ENCODE results near the gene PABPN1L. TPM values are rescaled to one million over a fixed set of nuclear protein-coding genes. Genes with fewer than 3 reads are reported as not detected.
A peak's percentile ranks its signal among the peaks of the same experiment; 100 is the strongest.
"Not testable (repeated sequence)": the region's sequence is repeated elsewhere in the genome, so short reads cannot be mapped to it uniquely, and the experiment has no call there.

PABPN1L gene
- total RNA-seq, 1 donor from 2014 or later: not detected

DNA sequence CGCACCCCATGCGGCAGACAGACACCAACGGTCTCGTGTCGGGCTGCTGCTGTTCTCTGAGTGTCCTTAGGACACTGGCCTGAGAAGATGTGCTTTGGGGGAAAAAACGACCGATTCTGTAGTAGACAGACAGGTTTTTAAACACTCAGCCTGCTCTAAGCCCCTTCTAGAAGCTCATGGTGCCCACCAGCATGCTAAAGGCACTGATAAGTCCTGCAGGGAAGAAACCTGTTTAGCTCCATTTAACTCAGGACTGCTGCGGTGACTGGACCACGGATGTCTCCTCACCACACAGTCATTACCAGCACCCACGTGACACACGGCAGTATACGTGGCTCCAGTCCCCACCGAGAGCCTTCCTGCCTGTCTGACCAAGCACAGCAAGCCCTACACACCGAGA is 35.7 kb downstream of the PABPN1L start:
- no peak for DNase-seq (ENCODE audit: low spot score)

DNA sequence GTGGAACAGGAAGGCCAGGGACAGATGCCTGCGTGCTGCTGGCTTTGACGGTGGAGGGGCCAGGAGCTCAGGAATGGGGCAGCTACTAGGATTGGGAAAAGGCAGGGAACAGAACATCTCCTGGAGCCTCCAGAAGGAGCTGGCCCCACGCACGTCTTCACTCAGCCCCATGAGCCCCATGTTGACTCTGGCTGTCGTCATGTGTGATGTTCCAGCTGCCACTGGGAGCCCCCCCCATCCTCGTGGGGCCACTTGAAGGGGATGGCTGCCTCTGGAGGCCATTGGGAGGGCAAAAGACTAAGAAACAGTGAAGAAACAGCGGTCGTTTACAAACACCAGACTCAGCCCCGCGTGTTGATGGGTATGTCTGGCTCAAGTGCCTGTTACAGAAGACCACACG is 36.2 kb downstream of the PABPN1L start:
- DNase-seq (ENCODE audit: low spot score): peak; percentile 60

DNA sequence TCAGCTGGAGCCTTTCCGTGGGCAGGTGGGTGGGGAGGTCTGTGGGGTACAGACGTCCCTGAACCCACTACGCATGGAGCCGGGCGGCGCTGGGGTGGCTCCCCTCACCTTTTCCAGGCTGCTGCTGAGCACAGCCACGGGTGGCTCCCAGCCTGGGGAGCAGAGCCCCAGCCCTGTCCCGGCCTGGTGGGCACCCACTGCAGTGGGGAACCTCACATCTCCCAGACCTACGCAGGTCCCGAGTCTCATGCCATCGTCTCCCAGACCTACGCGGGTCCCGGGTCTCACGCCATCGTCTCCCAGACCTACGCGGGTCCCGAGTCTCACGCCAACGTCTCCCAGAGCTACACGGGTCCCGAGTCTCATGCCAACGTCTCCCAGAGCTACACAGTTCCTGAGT is 37.7 kb downstream of the PABPN1L start:
- no peak for DNase-seq (ENCODE audit: low spot score)

DNA sequence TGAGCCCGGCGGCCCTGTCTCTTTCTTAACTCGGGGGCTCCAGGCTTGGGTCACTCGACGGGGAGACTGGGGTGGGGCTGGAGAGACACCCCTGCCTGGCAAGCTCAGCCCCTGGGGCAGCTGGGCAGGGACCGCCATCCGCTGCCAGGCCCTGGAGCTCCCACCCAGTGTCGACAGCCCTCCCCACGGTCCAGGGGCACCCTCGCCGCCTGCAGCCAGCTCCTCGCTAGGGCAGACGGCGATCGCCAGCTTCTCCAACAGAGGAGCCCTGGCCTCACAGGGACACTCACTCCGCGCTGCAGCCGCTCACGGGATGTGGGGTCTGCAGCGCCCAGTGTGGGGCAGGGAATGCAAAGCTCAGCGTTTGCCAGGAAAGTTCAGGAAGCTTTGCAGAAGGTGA is 38.7 kb downstream of the PABPN1L start:
- no peak for DNase-seq (ENCODE audit: low spot score)

DNA sequence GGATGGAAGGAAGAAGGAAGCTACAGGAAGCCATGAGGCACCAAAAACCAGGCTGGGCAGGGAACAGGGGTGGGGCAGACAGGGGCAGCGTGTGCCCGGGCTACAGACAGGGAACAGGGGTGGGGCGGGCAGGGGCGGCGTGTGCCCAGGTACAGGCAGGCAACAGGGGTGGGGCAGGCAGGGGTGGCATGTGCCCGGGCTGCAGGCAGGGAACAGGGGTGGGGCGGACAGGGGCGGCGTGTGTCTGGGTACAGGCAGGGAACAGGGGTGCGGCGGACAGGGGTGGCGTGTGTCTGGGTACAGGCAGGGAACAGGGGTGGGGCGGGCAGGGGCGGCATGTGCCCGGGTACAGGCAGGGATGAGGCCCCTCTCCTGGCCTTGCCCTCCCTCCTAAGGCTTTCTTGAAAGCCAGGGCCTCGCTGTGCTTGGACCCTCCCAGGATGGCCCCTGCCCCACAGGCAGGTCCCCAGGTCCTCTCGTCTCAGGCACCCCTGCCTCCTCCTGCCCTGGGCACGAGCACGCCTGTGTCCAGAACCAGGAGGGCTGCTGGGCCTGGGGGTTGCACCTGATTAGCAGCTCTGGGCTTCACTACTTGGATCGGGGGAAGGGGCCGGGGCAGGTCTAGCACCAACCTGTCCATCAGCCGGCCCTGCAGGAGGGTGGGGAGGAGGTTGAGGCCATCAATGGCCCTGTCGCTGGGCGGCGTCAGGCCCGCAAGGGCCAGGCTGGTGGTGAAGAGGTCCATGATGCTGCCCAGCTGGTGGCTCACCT is 40.2 kb downstream of the PABPN1L start:
- DNase-seq (ENCODE audit: low spot score): peak; percentile 60

DNA sequence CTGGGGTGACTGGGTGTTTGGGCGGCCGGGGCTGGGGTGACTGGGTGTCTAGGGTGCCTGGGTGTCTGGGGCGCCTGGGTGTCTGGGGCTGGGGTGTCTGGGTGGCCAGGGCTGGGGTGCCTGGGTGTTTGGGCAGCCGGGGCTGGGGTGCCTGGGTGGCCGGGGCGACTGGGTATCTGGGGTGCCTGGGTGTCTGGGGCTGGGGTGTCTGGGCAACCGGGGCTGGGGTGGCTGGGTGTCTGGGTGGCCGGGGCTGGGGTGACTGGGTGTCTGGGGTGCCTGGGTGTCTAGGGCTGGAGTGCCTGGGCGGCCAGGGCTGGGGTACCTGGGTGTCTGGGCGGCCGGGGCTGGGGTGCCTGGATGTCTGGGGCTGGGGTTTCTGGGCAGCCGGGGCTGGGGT is 41.3 kb downstream of the PABPN1L start:
- no peak for DNase-seq (ENCODE audit: low spot score)

DNA sequence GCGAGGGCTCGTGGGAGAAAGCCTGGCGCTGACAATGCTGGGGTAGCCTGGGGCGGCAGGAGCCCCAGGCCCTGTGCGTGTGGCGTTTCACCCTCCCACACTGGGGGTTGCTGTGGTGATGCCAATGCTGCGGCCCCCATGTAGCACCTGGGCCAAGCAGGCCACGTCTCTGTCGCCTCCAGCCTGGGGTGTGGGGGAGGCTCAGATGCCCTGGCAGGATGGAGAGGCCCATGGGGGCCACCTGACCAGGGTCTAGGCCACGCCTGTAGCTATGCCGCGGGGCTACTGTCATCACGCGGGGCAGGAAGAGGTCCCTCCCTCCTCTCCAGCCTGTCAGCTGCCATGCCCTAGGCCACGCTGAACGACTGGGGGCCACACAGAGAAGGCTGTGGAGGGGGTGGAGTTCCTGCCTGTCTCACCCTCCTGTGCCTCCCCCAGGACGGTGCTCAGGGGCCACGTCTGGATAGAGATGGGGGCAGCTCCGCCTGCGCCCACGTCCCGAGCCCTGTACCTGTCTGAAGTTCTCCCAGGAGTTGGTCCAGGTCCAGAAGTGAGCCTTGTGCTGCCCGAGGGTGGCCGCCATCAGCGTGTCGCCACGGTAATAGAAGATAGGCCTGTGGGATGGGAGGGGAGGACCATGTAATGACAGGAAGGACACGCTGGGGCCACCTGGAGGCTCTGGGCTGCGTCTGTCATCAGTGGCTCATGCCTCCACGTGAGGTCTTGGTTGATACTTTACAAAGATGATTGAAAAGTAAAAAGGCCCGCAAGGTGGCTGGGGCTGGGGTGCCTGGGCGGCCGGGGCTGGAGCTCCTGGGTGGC is 42.0 kb downstream of the PABPN1L start:
- no peak for DNase-seq (ENCODE audit: low spot score)

DNA sequence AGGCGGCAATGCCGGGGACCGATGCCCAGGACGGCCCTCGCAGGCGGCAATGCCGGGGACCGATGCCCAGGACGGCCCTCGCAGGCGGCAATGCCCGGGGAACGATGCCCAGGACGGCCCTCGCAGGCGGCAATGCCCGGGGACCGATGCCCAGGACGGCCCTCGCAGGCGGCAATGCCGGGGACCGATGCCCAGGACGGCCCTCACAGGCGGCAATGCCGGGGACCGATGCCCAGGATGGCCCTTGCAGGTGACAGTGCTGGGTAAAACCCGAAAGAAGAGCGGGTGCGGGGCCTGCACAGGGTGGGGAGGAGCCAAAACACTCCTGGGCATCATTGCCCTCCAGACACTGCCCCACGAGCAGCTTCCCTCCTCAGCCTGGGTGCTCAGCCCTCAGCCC is 42.8 kb downstream of the PABPN1L start:
- not testable (repeated sequence) for DNase-seq (ENCODE audit: low spot score)

DNA sequence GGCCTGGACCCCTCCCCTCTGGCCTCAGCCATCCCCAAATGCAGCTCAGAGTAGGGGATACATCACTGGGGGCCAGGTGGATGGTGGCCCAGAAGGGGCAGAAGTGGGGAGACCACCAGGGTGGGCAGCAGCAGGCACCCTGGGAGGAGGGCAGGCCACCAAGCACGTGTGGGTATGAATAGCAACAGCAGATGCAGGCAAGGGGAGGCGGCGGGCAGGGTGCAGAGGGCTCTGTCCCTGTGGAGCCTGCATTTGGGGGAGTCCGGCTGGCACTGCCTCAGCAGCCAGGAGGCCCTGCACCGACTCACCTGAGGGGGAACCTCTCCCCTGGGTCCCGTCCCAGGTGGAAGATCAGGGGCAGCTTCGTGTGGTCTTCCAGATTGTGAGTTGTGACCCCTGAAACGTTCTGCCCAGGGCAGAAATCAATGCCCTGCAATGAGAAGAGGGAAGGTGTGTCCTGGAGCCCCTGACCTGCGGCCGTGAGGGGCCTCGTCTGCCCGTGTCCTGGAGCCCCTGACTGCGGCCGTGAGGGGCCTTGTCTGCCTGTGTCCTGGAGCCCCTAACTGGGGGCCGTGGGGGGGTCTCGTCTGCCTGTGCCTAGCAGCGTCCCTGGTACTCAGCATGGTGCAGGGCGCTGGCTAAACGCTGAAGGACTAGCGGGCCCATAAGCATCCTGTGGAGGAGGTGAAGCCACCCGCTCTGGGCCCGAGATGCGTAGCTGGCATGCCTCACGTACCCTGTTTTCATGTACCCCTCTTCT is 44.0 kb downstream of the PABPN1L start:
- DNase-seq (ENCODE audit: low spot score): no peak

DNA sequence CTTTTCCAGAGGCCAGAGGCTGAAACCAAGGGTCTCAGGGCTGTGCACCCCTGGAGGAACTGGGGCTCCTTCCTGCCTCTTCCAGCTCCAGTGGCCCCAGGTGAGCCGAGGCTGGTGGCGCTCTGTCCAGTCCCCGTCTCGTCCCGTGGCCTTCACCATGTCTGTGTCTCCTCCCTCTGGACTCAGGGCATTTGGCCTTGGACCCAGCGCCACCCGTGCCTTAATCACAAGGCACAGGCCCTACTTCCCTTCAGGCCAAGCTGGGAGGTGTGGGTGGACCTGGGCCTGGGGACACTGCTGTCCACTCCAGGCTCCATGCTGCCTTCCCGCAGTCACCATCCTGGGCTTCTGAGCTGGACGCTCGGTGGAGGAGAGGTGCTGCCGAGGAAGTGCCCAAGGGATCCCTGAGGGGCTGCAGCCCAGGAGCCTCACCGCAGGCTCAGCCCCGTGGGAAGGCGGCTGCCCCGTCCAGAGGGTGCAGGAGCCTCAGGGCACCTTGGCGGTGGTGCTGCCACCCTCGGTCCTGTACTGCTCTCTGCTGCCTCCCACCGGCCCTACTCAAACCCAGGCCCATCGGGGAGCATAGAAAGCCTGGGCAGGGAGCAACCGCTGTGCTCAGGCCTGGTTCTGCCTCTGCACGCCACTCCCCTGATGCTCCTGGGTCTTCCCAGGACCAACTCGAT is 45.2 kb downstream of the PABPN1L start:
- DNase-seq (ENCODE audit: low spot score): no peak

DNA sequence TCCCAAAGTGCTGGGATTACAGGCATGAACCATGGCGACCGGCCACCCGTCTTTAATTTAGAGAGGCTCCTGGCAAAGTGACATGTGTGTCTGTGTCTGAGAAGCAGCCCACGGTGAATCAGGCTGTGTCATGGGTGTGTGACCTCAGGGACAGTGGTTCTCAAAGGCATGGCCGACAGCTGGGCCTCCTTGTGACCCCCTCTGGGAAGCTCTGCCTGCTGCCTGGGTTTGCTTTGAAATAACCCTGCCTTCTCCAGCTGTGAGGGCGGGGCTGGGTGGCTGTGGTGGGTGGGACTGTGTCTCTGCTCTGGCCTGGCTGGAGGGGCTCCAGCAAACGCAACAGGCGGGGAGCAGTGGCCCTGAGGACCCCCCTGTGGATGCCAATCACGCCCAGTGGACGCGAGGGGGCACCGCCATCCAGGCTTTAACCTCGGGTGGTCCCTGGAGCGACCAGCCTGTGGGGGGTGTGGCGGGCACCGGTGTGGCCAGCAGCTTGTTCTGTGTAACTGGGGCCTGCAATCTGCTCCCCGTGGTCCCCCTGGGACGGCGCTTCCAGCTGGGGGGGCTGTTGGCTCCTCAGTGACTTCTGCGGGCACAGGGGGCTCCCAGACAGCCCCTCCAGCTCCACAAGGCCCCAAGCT is 46.0 kb downstream of the PABPN1L start:
- no peak for DNase-seq (ENCODE audit: low spot score)

DNA sequence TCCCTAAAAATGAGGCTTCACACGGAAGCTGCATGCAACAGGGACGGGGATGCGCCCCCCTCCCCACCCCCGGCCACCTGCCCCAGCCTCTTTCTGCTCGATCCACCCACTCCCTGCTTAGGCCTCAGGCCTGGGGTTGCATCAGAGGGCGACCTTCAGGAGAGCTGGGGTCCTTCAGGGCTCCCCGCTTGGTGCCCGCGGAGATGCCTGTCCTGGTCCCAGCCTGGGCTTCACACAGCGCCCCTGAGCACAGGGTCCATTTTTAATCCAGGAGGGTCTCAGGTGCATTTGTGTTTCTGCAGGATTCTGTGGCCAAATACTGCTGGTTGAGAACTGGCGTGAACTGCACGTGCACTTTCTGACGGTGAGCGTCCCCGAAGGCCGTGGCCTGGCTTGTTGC is 47.3 kb downstream of the PABPN1L start:
- no peak for DNase-seq (ENCODE audit: low spot score)

DNA sequence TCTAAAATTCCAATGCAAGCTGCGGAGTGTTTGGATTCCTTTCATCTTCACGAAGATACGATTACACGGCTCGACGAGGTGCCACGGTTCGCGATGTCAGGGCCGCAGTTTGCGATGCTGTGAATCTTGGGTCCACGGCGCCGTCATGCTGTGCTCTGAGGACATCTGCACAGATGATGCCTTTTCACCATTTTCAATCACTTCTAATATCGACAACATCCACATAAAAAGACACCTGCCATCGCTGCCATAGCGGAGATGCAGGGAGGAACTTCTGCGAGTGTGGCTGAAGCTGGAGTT is 47.9 kb downstream of the PABPN1L start:
- no peak for DNase-seq (ENCODE audit: low spot score)

DNA sequence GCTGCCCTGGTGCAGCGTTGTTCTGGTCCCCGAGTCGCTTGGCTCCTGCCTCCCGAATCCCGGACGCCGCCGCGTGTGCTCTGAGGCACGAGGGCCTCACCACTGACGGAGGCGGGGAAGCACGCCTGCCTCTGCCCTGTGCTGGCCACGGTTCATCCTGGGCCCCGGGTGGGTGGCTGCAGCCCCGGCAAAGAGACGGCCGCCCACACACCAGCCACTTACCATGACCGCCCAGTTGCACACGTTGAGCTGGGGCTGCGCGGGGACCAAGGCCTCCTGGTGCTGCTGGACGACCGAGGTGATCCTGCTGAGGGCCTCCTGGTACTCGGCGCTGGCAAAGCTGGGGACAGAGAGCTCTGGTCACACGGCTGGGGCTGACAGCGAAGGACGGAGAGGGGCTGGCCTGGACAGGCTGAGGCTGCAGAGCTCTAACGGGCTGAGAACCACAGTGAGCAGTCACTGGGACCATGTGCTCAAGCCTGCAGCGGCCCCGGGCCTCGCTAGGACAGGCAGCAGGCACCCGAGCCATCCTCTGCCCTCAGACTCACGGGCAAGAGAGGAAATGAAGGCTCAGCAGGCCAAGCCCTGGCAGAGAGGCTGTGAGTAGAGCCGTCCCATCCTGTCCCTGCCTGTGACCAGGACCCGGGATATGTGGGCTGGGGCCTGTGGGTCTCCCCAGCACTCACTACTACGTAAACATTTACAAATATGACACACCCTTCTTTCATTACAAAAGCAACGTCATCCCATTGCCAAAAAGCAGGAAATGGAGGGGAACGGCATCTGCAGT is 48.5 kb downstream of the PABPN1L start:
- no peak for DNase-seq (ENCODE audit: low spot score)

DNA sequence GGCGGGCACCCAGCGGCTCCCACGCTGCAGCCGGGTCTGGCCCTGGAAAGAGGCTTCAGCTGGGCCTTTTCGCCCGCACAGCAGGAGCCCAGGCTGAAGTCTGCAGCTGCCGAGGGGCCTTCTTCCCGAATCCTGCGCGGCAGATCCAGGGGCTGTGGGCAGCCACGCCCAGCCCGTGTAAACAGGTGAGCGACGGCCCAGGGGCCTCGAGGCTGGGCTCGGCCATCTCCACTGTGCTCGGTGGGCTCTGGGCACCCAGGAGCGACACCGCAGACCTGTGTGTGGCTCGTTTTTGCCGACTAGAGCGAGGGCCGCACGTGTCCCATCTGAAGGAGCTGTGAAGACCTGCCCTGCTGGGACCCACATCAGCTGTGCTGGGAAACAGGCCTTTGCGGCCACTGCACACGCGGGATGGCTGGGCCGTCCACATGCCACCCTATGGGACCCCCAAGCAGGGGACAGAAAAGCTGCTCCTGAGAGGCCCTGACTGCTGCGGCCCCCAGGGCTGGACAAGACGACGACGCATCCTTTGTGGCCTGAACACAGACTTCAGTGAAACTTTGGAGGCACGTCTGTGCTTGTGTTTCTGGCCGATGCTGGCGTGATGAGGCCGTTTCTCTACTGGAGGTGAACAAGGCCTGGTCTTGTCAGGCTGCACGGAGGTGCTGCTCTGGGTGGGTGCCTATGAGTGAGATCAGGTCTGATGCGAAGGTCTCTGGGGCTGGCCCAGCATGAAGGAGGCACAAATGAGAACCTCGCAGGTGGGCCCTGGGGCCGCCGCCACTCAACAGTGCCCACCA is 49.5 kb downstream of the PABPN1L start:
- no peak for DNase-seq (ENCODE audit: low spot score)

DNA sequence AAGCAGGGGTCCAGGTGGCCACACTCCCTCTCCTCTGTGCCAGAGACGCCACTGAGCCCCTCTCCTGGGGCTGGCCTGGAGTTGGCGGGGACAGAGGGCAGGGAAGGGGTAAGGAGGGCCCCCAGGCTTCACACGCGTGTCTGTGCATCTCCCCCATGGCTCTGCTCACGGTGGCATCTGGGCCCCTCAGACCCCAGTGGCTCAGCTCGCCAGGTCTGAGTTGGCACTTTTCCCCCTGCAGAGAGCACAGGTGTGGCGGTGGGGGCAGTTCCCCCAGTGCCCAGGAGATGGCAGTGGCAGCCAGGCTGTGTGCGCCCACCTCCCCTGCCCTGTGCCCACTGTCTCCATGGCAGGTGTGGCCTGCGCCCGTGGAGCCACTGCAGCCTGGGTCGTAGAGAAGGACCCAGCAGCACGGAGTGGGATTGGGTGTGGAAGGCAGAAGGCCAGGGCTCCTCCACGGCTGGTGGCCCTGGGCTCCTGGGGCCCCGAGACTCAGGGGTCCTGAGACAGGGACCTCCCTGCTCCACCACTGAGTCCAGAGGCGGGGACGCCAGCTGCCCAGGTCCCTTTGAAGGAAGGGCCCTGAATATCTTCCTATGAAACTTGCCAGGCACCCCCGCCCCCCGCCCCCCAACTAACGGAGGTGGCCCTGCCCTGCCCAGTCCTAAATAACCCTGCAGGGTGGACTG is 50.4 kb downstream of the PABPN1L start:
- no peak for DNase-seq (ENCODE audit: low spot score)

DNA sequence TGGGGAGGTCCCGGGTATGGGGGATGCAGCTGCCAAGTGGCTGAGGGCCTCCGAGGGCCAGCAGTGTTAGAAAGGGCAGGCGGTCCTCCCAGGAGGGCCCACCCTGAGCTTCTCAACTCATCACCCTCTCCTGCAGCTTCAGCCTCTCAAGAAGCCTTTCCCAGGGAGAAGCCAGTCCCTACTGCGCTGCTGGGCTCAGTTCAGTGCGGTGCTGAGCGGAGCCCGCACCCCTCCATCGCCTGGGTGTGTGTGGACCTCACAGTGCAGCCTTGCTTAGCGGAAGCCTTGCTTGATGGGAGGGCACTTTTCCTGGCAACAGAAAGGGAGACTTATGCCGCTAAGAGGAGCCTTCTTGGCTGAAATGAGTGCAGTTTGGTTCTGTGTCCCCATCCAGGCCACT is 51.2 kb downstream of the PABPN1L start:
- no peak for DNase-seq (ENCODE audit: low spot score)

DNA sequence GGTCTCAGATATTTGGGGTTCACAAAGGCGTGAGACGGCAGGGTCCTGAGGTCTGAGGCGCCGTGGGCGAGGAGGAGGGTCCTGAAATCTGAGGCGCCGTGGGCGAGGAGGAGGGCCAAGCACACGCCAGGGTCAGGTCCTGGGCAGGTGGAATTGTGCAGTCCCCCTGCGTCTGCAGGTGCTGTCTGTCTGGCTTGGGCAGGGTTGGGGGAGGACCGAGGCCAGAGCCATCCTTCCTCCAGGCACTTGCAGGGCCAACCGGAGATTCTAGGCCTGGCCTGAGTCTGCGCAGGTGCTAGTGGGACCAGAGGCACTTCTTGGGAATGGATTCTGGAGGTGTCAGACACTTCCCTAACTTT is 52.3 kb downstream of the PABPN1L start:
- no peak for DNase-seq (ENCODE audit: low spot score)
